Measurements from ENCODE around the gene FBXL20.

FBXL20 gene

DNA sequence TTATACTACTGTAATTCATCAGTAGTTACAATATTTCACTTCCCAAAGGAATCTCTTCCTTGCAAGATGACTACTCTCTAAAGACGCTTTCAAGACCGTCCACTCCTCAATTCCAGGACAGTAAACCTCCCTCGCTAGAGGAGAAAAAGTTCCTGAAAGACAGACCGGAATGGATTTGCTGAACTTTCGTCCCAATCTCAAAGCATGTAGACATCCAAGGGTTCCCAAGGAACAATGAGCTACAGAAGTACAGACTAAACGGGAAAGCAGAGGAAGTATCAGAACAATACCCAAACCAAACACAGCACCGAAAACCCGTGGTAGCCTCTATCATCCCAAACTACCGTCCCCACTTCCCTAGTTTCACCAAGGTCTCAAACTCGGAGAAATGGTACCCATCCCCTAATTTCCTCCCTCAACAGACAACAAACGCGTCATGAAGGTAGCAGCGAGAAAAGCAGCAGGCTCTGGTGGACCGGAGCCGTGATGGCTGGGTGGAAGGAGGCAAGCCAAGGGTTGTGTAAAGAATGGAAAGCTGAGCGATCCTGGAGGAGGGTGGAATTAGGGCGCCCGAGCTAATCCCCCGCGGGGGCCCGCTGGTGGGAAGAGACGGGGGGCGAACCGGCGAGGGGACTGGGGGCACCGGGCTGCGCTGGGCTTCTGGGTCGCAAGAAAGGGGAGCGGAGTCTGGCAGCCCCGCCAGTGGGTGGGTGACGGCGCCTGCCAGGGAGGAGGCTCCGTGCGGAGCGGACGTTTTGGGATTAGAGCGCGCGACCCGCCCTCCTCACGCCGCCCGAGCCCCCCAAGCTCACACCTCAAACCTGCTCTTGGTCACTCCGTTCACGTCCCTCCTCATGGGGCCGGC is 647 bp downstream of the FBXL20 start:
- Histone ChIP-seq H4K12ac (ENCODE audit: low read depth, low read length) (peak overlapping the region; percentile 32), H2BK5ac (ENCODE audit: low read depth, low read length, poor library complexity) (no peak overlapping the region), H3K79me2 (ENCODE audit: control insufficient read depth, insufficient read depth, low read length, poor library complexity) (peaks cover 2% of the 10 kb centered on the region), H3K9ac (ENCODE audit: low read length) (peak overlapping the region; percentile 95), H4K8ac (ENCODE audit: low read depth, low read length) (peak overlapping the region; percentile 64), H2BK12ac (ENCODE audit: low read length) (no peak overlapping the region), H3K9me3 (ENCODE audit: insufficient read depth, low read depth, low read length) (no peaks in the 10 kb centered on the region), H2BK120ac (ENCODE audit: insufficient read depth, low read length, poor library complexity) (no peak overlapping the region), H2AFZ (ENCODE audit: insufficient read depth, low read length, poor library complexity) (peak overlapping the region; percentile 62), H3K4me2 (ENCODE audit: low read length) (peak overlapping the region; percentile 99), H3K4me1 (ENCODE audit: control insufficient read depth in 1 of 2, insufficient read depth in 2 of 2, low read length in 2 of 2) (peaks cover 0 to 7% of the 10 kb centered on the region in 2 experiments), H3K27ac (ENCODE audit: low read depth, low read length) (no peak overlapping the region), H3K4ac (ENCODE audit: low read depth, low read length) (peak overlapping the region; percentile 17), H4K91ac (ENCODE audit: low read depth, low read length) (peak overlapping the region; percentile 20), H3K14ac (ENCODE audit: low read length) (peak overlapping the region; percentile 26), H3K79me1 (ENCODE audit: low read length) (peaks cover 8% of the 10 kb centered on the region), H3K36me3 (ENCODE audit: control insufficient read depth in 1 of 2, insufficient read depth in 2 of 2, low read length in 2 of 2) (no peaks in the 10 kb centered on the region), H3K23ac (ENCODE audit: low read length) (no peak overlapping the region), H3K18ac (ENCODE audit: low read length) (peak overlapping the region; percentile 44), H3K27me3 (ENCODE audit: insufficient read depth, low read length) (no peaks in the 10 kb centered on the region), H2AK5ac (ENCODE audit: low read length) (no peak overlapping the region), H3K4me3 (ENCODE audit: low read depth, low read length) (peak overlapping the region; percentile 98)
- WGBS (ENCODE audit: extremely low coverage, insufficient coverage, insufficient read length) = no CpG with 5 or more reads among the region's 46 CpGs
- peak in 1 of 2 donors; percentile 34 for DNase-seq

DNA sequence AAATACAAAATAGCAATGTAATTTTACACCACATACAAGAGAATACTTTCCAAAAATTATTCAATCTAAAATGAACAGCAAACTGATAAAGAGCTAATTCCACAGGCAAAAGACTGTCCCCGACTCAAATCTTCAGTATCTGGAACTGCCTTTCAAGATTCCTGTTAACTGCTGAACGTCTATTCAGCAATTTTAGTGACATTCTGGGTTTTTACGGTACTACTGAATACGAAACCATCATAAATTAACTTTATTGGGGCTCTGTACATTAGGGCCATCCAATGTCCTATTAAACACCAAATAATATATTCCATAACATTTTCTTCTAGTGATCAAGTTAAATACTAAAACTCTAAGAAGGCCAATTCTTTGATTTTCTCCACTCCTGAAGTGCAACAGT is 1.6 kb downstream of the FBXL20 start:
- no peak overlapping the region for H4K91ac ChIP-seq (ENCODE audit: low read depth, low read length)
- no CpG with 5 or more reads among the region's 4 CpGs for WGBS (ENCODE audit: extremely low coverage, insufficient coverage, insufficient read length)
- no peak overlapping the region for H2BK12ac ChIP-seq (ENCODE audit: low read length)
- H3K4ac ChIP-seq (ENCODE audit: low read depth, low read length) = no peak overlapping the region
- no peak overlapping the region for H3K23ac ChIP-seq (ENCODE audit: low read length)
- no peak overlapping the region for H3K27ac ChIP-seq (ENCODE audit: low read depth, low read length)
- H2BK5ac ChIP-seq (ENCODE audit: low read depth, low read length, poor library complexity) = no peak overlapping the region
- no peaks in the 10 kb centered on the region for H3K36me3 ChIP-seq (ENCODE audit: control insufficient read depth in 1 of 2, insufficient read depth in 2 of 2, low read length in 2 of 2)
- no peak overlapping the region for H2AFZ ChIP-seq (ENCODE audit: insufficient read depth, low read length, poor library complexity)
- H3K79me1 ChIP-seq (ENCODE audit: low read length) = peaks cover 8% of the 10 kb centered on the region
- no peak overlapping the region for H3K18ac ChIP-seq (ENCODE audit: low read length)
- no peak overlapping the region for H4K12ac ChIP-seq (ENCODE audit: low read depth, low read length)
- no peaks in the 10 kb centered on the region for H3K9me3 ChIP-seq (ENCODE audit: insufficient read depth, low read depth, low read length)
- H3K14ac ChIP-seq (ENCODE audit: low read length) = no peak overlapping the region
- no peak for DNase-seq
- H3K9ac ChIP-seq (ENCODE audit: low read length) = no peak overlapping the region
- H2BK120ac ChIP-seq (ENCODE audit: insufficient read depth, low read length, poor library complexity) = no peak overlapping the region
- no peak overlapping the region for H3K4me2 ChIP-seq (ENCODE audit: low read length)
- no peak overlapping the region for H2AK5ac ChIP-seq (ENCODE audit: low read length)
- no peak overlapping the region for H3K4me3 ChIP-seq (ENCODE audit: low read depth, low read length)
- H3K79me2 ChIP-seq (ENCODE audit: control insufficient read depth, insufficient read depth, low read length, poor library complexity) = peaks cover 2% of the 10 kb centered on the region
- no peaks in the 10 kb centered on the region for H3K27me3 ChIP-seq (ENCODE audit: insufficient read depth, low read length)
- no peak overlapping the region for H4K8ac ChIP-seq (ENCODE audit: low read depth, low read length)
- peaks cover 0 to 7% of the 10 kb centered on the region in 2 experiments for H3K4me1 ChIP-seq (ENCODE audit: control insufficient read depth in 1 of 2, insufficient read depth in 2 of 2, low read length in 2 of 2)

DNA sequence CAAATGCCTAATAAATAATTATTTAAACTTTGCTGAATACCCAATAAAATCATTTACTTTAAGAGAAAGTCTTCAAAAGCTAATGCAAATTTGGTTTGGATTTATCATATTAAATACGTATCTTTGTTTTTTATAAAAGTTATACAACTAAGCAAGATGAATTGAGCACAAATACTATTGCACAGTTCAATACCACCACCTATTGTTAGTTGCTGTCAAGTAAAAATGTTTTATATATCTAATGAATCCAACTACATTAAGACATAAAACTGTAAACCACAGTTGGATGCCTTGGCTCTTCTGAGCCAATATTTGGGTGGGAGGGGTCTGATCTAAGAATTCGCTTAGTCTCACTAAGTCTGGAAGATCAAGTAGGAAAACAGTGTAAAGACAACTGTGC is 7.7 kb downstream of the FBXL20 start:
- no peak for DNase-seq
- Histone ChIP-seq H3K4me3 (ENCODE audit: low read depth, low read length) (no peak overlapping the region), H4K91ac (ENCODE audit: low read depth, low read length) (no peak overlapping the region), H3K23ac (ENCODE audit: low read length) (no peak overlapping the region), H2BK120ac (ENCODE audit: insufficient read depth, low read length, poor library complexity) (no peak overlapping the region), H3K9ac (ENCODE audit: low read length) (no peak overlapping the region), H3K9me3 (ENCODE audit: insufficient read depth, low read depth, low read length) (no peaks in the 10 kb centered on the region), H2AK5ac (ENCODE audit: low read length) (no peak overlapping the region), H3K4ac (ENCODE audit: low read depth, low read length) (no peak overlapping the region), H2BK5ac (ENCODE audit: low read depth, low read length, poor library complexity) (no peak overlapping the region), H3K27ac (ENCODE audit: low read depth, low read length) (no peak overlapping the region), H4K12ac (ENCODE audit: low read depth, low read length) (no peak overlapping the region), H3K79me1 (ENCODE audit: low read length) (no peaks in the 10 kb centered on the region), H3K4me1 (ENCODE audit: control insufficient read depth in 1 of 2, insufficient read depth in 2 of 2, low read length in 2 of 2) (no peaks in the 10 kb centered on the region), H3K36me3 (ENCODE audit: control insufficient read depth in 1 of 2, insufficient read depth in 2 of 2, low read length in 2 of 2) (no peaks in the 10 kb centered on the region), H3K4me2 (ENCODE audit: low read length) (no peak overlapping the region), H2AFZ (ENCODE audit: insufficient read depth, low read length, poor library complexity) (no peak overlapping the region), H3K27me3 (ENCODE audit: insufficient read depth, low read length) (no peaks in the 10 kb centered on the region), H3K18ac (ENCODE audit: low read length) (no peak overlapping the region), H3K79me2 (ENCODE audit: control insufficient read depth, insufficient read depth, low read length, poor library complexity) (no peaks in the 10 kb centered on the region), H3K14ac (ENCODE audit: low read length) (no peak overlapping the region), H4K8ac (ENCODE audit: low read depth, low read length) (no peak overlapping the region), H2BK12ac (ENCODE audit: low read length) (no peak overlapping the region)
- WGBS (ENCODE audit: extremely low coverage, insufficient coverage, insufficient read length) = no CpG with 5 or more reads among the region's 2 CpGs

DNA sequence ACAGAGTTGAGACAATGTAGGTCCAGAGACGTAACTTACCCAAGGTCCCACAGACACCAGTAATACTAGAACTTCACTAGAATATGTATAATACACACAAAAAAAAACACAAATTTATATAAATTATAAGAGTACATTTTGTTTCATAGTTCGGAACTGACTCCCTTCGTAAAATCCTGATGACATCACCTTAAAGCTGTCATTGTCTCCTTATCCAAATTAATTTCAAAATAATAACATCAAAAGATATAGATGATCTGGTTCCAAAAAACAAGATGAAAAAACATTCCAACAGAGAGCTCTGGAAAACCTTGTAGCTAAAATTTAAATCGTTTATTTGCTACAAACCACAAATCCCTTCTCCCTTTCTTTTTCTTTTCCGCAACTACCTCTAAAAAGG is 10.0 kb downstream of the FBXL20 start:
- Histone ChIP-seq H3K4ac (ENCODE audit: low read depth, low read length) (no peak overlapping the region), H3K36me3 (ENCODE audit: control insufficient read depth in 1 of 2, insufficient read depth in 2 of 2, low read length in 2 of 2) (no peaks in the 10 kb centered on the region), H3K9ac (ENCODE audit: low read length) (no peak overlapping the region), H3K79me2 (ENCODE audit: control insufficient read depth, insufficient read depth, low read length, poor library complexity) (no peaks in the 10 kb centered on the region), H2BK5ac (ENCODE audit: low read depth, low read length, poor library complexity) (no peak overlapping the region), H3K4me2 (ENCODE audit: low read length) (no peak overlapping the region), H3K4me3 (ENCODE audit: low read depth, low read length) (no peak overlapping the region), H2BK12ac (ENCODE audit: low read length) (no peak overlapping the region), H3K9me3 (ENCODE audit: insufficient read depth, low read depth, low read length) (no peaks in the 10 kb centered on the region), H4K8ac (ENCODE audit: low read depth, low read length) (no peak overlapping the region), H2BK120ac (ENCODE audit: insufficient read depth, low read length, poor library complexity) (no peak overlapping the region), H2AFZ (ENCODE audit: insufficient read depth, low read length, poor library complexity) (no peak overlapping the region), H3K14ac (ENCODE audit: low read length) (no peak overlapping the region), H4K91ac (ENCODE audit: low read depth, low read length) (no peak overlapping the region), H2AK5ac (ENCODE audit: low read length) (no peak overlapping the region), H3K27ac (ENCODE audit: low read depth, low read length) (no peak overlapping the region), H3K4me1 (ENCODE audit: control insufficient read depth in 1 of 2, insufficient read depth in 2 of 2, low read length in 2 of 2) (no peaks in the 10 kb centered on the region), H3K18ac (ENCODE audit: low read length) (no peak overlapping the region), H4K12ac (ENCODE audit: low read depth, low read length) (no peak overlapping the region), H3K27me3 (ENCODE audit: insufficient read depth, low read length) (no peaks in the 10 kb centered on the region), H3K23ac (ENCODE audit: low read length) (no peak overlapping the region), H3K79me1 (ENCODE audit: low read length) (no peaks in the 10 kb centered on the region)
- no peak for DNase-seq
- WGBS (ENCODE audit: extremely low coverage, insufficient coverage, insufficient read length) = no CpG with 5 or more reads among the region's 5 CpGs

Data from trophoblast cell (in vitro differentiated cells and primary cell).